ENCODE data around the gene CABLES1.
A peak's percentile ranks its signal among the peaks of the same experiment; 100 is the strongest.

Gene CABLES1

GRCh38 chr18:23169673-23170044 lies 34.4 kb downstream of the CABLES1 start:
- DNase-seq (ENCODE audit: low spot score): no peak

GRCh38 chr18:23170137-23170536 lies 34.9 kb downstream of the CABLES1 start:
- no peak for DNase-seq (ENCODE audit: low spot score)

- DNase-seq (ENCODE audit: low spot score): no peak
These were observed 36.4 kb downstream of the CABLES1 start for GRCh38 chr18:23171581-23172156.

- no peak for DNase-seq (ENCODE audit: low spot score)
These were observed 37.5 kb downstream of the CABLES1 start for GRCh38 chr18:23172591-23173380.

DNA sequence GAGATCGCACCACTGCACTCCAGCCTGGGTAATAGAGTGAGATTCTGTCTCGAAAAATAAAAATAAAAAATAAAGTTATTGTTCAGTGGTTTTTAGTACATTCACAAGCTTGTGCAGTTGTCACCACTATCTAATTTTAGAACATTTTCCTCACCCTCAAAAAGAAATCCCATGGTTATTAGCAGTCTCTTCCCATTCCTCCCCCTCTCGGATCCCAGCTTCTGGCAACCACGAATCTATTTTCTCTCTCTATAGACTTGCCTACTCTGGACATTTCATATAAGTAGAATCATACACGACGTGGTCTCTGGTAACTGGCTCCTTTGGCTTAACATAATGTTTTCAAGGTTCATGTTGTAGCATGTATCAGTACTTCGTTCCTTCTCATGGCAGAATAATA lies 38.6 kb downstream of the CABLES1 start:
- DNase-seq (ENCODE audit: low spot score): no peak

DNA sequence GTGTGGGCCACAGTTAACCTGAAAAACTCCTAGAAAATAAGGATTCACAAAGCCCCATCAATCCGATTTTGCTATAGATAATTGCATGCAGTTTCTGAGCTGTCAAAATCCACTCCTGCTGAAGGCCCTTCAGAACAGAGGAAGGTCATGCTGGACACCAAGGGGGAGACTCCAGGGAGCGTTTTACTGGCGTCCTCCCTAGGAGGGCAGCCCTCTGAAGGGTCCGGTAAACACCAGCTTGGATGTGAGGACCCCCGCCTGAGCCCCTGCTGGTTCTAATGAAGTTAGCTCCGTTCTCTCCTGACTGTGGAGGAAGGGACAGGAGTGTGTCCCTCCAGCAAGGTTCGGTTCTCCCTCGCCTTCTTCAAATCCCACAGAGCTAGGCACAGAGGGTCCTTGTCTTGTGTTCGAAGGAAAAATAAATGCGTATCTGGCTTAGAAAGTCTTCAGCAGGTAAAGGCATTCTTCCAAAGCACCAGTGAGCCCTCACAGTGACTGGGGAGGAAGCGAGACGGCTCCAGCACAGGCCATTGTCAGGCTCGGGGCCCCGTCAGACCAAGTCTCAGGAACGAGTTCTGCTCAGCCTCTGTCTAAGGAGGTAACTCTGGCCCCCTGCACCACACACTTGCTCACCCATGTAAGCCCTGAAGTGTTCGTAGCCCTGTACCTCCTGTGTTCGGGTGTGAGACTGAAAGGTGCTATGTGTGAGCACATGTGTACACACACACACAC lies 41.6 kb downstream of the CABLES1 start:
- no peak for DNase-seq (ENCODE audit: low spot score)

DNA sequence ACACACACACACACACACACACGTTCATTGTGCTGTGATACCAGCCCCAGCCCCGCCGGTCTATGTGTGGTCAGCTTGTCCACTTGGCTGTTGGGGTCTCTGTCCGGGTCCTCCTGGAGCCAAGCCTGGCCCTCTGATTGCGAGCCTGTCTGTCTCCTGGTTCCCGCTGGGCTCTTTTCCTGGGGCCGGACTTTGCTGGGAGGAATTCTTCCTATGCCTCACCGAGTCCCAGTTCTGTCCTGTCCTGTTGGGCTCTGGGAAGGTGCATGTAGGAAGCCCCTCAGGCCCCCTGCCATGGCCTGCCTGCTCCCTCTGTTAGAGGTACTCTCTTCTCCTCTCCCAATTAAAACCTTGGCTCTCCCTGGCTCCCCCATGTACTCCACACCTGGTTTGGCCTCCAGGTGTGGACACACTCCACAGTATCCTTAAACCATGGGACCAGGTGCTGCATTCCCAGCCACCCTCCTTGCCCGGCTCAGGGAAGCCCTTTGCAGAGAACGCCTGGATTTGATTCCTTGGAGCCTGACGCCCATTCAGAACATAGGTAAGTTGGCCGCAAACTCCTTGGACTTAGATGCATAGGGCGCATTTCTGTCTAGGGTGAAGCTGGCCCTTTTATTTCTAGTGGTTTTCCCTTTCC lies 42.3 kb downstream of the CABLES1 start:
- no peak for DNase-seq (ENCODE audit: low spot score)

DNA sequence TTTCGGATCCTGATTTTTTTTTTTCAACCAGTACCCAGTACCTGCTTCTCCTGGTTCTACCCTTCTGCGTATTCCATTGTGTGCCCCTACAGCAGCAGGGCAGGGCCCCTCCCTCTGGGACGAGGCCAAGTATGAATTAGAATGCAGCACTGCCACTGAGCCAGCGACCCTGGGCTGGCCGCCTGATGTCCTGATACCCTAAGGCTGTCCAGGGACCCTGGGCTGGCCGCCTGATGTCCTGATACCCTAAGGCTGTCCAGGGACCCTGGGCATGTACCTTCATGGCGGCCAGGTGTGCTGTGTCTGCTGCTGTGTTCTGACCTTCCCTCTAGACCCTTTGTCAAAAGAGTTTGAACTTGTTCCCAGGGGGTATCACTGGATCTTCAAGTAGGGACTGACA lies 42.9 kb downstream of the CABLES1 start:
- DNase-seq (ENCODE audit: low spot score): no peak

DNA sequence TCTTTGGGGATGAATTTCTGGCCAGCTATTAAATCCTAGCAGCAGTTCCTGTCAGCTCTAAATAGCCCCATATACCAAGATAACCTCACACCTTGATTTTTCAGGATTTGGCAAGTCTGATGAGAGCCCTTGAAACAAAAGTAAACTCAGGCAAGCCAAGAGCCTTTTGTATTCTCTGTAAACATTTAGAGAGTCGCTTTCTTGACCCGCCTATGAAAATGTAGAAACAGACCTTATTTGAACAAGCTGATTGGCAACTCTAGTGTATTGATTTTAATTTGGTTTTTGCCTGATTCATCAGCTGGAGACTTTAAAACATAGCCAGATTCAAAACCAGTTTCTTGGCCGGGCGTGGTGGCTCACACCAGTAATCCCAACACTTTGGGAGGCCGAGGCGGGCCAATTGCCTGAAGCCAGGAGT lies 43.4 kb downstream of the CABLES1 start:
- no peak for DNase-seq (ENCODE audit: low spot score)

DNA sequence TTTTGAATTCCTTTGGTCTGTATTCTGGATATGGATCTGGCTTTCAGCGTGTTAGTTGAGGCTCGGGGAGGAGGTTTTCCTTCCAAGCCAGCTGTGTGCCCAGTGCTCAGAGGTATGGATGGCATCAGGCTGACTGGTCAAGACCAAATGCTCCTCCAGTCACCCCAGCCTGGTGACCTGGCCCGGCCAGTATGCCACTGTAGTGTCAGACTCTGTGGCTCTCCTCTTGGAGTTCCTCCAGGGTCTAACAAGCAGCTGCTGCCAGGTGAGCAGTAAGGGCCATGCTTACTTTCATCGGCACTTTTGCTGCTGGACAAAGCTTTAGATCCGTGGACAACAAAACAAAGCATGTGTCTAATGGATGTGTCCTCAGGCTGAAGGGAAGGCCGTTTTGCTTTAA lies 44.1 kb downstream of the CABLES1 start:
- no peak for DNase-seq (ENCODE audit: low spot score)

- no peak for DNase-seq (ENCODE audit: low spot score)
These were observed 46.3 kb downstream of the CABLES1 start for GRCh38 chr18:23181547-23181946.

DNA sequence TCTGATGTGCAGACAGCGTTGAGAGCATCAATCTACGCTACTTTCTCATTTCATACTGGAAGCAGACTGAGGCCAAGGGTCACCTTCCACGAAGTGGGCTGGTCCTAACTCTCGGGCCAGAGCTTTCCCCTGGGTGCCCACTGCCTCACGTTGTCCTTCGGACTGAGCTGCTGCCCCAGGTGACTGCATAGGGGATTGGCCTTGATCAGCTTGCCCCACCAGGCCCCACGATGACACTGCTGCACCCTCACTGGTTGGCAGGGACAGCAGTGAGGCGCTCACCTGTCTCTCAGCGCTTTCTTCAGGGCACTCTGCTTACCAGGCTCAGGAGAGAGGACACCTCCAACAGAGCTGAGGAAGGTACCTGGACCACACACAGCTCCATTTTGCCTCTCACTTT lies 47.3 kb downstream of the CABLES1 start:
- no peak for DNase-seq (ENCODE audit: low spot score)

GRCh38 chr18:23183411-23184150 lies 48.3 kb downstream of the CABLES1 start:
- no peak for DNase-seq (ENCODE audit: low spot score)

- no peak for DNase-seq (ENCODE audit: low spot score)
These were observed 51.5 kb downstream of the CABLES1 start for GRCh38 chr18:23186781-23187180.

DNA sequence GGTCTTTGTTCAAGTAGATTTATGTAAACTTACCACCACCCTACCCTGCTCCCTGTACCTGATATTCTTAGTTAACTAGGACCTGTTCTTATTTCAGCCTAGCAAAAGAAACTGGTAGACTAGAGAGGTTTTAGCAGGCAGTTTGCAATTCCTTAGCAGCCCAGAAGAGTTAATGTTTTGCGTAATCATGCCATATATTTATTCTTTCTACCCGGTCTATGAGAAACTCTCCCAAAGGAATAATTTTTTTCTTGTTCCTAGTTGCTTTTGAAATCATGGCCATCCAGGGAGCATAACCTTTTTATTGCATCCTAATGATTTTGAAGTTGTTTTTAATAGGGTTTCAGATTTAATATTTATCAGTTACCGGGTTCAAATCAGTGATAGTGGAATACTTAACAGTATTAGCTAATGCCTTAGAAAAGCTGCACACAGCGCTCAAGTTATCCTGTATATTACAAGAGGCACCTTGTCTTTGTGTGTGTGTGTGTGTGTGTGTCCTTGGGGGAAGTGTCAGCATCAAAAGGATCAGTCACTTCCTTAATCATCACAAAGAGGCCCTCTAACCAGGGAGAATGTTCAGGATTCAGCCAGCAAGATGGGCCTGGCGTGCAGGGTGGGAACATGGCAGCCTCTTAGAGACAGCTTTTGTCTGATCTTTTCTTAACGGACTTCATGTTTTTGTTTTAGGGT lies 52.9 kb downstream of the CABLES1 start:
- peak; percentile 58 for DNase-seq (ENCODE audit: low spot score)

GRCh38 chr18:23189099-23189498 lies 53.8 kb downstream of the CABLES1 start:
- DNase-seq (ENCODE audit: low spot score): no peak

DNA sequence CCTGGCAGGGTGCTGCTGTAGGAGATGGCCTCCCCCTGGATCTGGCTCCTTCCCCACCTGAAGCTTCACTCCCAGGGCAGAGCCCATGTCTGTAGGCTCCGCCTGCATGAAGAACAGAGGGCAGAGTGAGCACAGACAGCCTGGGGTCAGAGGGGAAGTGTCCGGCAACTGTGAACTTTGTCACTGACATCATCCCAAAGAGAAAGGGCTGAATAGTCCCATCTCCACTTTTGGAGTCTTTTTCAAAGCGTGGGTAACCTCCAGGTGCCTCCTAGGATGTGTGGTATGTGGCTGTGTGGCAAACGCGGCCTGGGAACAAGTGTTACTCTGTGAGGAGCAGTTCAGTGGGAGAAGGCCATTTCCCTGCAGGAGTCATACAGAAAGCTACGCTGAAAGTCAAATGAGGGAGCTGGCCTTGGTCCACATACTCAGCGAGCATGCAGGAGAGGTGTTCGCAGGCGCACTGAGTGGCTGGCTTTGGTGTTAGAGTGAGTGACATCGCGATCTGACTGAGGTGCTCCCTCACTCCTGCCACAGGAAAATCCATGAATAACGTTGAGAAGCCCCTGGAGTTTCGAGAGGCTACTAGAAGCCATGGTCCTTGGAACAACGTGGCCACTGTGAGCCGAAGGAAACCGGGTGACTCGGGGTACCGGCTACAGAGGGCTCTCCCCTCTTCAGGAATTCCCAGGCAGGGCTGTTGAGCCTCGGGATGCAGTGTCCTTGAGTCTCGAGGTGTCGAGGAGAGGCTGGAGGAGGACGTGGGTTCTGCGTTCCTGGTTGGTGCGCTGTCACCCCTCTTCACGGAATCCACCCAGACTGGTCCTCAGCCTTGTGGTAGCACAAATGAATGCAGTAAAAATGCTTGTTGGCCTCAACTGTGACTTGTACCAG lies 54.7 kb downstream of the CABLES1 start:
- DNase-seq (ENCODE audit: low spot score): no peak

GRCh38 chr18:23191232-23191631 lies 55.9 kb downstream of the CABLES1 start:
- DNase-seq (ENCODE audit: low spot score): no peak

GRCh38 chr18:23193742-23194141 lies 58.5 kb downstream of the CABLES1 start:
- DNase-seq (ENCODE audit: low spot score): no peak
